ENCODE results near the gene TTC9B.

The TTC9B gene

DNA sequence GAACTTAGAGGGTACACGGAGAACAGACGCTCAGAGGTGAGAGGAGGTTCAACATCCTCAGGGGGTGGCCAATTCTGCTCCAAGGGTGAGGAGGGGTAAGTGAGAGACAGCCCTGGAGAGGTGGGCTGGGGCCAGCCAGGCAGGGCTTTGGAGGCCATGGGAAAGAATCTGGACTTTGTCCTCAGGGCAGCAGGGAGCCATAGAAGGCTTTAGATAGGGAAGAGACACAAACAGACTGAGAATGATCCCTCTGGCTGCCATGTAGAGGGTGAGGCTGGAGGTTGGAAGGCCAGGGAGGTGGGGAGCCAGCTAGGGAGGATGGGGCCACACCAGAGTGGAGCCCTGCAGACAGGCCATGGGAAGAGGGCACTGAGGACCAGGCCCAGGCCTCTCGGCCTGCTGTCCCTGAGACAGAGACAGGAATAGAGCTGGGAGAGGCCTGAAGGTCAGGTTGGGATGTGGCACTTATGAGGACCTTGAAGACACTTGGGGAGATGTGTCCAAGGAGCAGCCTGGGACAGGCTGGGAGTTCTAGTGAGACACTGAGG, 37.5 kb upstream of the TTC9B start:
- DNase-seq (ENCODE audit: low read depth in 2 of 2), result no peak
- no peak overlapping the region for H3K4me3 ChIP-seq (replicated peaks in 1 of 2; ENCODE audit: low read depth in 2 of 2, low read length in 2 of 2)
- TF ChIP-seq, protein P1, sequence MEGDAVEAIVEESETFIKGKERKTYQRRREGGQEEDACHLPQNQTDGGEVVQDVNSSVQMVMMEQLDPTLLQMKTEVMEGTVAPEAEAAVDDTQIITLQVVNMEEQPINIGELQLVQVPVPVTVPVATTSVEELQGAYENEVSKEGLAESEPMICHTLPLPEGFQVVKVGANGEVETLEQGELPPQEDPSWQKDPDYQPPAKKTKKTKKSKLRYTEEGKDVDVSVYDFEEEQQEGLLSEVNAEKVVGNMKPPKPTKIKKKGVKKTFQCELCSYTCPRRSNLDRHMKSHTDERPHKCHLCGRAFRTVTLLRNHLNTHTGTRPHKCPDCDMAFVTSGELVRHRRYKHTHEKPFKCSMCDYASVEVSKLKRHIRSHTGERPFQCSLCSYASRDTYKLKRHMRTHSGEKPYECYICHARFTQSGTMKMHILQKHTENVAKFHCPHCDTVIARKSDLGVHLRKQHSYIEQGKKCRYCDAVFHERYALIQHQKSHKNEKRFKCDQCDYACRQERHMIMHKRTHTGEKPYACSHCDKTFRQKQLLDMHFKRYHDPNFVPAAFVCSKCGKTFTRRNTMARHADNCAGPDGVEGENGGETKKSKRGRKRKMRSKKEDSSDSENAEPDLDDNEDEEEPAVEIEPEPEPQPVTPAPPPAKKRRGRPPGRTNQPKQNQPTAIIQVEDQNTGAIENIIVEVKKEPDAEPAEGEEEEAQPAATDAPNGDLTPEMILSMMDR (IDR thresholded peaks at IDR 0.05; ENCODE audit: low read depth, low read length), result no peak

DNA sequence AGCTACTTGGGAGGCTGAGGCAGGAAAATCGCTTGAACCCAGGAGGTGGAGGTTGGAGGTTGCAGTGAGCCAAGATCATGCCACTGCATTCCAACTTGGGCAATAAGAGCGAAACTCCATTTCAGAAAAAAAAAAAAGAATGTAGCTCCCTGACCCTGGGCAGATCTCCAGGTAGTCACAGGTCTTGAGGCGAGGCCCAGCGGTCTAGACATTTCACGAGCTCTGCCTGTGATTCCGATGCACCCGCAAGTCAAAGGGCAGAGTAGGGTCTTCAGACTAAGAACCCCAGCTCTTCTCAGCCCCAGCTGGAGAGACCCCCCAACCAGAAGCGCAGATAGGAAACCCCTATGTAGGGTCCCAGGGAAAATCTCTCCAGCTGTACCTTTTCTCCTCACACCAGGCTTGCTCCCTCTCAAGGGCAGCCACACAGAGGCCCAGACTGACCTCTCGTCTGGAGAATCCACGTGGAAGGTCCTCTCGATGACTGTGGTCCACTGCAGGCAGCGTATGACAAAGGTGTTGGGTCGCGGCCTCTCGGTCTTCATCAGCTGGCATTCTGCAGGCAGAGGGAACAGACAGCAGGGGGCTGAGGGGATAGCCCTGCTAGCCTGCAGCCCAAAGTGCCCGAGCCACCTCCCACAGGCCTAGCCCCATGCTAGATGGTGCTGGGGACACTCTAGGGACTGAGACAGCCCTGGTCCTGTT, 36.7 kb upstream of the TTC9B start:
- no peak overlapping the region for H3K4me3 ChIP-seq (replicated peaks in 1 of 2; ENCODE audit: low read depth in 2 of 2, low read length in 2 of 2)
- no peak for DNase-seq (ENCODE audit: low read depth in 2 of 2)
- TF ChIP-seq, protein P1 (IDR thresholded peaks at IDR 0.05; ENCODE audit: low read depth, low read length), result no peak

DNA sequence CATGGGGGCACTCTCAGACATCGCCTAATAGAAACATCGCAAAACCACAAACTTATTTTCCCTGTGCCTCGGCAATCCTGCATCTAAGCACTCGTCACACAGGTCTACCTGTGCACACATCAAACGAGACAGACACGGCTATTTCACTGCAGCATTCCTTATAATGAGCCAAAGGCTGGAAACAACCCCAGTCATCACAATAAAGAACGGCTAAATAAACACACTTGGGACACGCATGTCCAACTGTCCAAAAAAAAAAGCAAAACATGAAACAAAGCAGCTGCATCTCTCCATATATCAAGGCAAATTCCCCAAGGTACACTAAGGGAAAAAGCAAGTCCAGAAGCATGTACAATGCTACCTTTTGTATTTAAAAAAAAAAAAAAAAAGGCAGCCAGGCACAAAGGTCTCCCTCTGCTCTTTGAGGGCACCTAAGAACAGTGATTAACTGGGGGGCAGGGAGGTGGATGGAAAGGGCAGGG, 35.5 kb upstream of the TTC9B start:
- no peak for DNase-seq (ENCODE audit: low read depth in 2 of 2)
- TF ChIP-seq, protein P1 (IDR thresholded peaks at IDR 0.05; ENCODE audit: low read depth, low read length), result no peak
- no peak overlapping the region for H3K4me3 ChIP-seq (replicated peaks in 1 of 2; ENCODE audit: low read depth in 2 of 2, low read length in 2 of 2)

DNA sequence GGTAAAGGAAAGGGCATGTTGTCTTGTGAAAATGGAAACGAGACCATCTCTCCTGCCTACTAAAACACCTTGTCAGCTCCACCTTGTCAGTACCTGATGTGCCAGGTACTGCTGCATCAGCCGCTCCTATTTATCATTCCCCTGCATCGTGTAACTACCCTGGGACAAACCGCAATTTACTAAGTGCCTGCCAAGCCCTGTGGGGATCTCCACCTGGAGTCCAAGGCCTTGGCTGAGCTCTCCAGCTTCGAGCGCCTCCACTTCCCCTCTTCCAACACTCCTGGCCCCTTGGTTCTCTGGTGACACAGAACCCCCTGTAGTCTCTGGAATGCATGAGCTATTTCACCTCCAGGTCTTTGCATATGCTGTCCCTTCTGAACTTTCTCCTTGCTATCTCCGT, 34.2 kb upstream of the TTC9B start:
- DNase-seq (ENCODE audit: low read depth in 2 of 2), result no peak
- H3K4me3 ChIP-seq (replicated peaks in 1 of 2; ENCODE audit: low read depth in 2 of 2, low read length in 2 of 2), result no peak overlapping the region
- TF ChIP-seq, protein P1 (IDR thresholded peaks at IDR 0.05; ENCODE audit: low read depth, low read length), result no peak

DNA sequence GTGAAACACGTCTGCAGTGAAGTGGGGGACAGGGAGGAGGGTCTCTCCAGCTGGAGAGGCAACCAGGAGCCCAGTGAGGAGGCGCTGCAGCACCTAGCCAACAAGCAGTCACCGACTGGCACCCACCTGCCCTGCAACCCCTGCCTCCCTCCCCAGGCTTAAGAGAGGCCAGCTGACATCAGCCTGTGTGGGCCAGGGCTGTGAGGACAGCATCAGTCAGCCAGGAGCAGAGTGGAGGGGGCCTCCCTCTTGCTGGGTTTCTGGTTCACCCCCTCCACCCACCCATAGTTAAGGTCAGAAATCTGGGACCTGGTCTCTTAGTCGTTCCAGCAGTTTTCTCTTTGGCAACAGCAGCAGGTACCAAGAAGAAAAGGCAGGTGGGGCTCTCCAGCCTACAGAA, 33.8 kb upstream of the TTC9B start:
- TF ChIP-seq, protein P1 (IDR thresholded peaks at IDR 0.05; ENCODE audit: low read depth, low read length), result no peak
- no peak overlapping the region for H3K4me3 ChIP-seq (replicated peaks in 1 of 2; ENCODE audit: low read depth in 2 of 2, low read length in 2 of 2)

DNA sequence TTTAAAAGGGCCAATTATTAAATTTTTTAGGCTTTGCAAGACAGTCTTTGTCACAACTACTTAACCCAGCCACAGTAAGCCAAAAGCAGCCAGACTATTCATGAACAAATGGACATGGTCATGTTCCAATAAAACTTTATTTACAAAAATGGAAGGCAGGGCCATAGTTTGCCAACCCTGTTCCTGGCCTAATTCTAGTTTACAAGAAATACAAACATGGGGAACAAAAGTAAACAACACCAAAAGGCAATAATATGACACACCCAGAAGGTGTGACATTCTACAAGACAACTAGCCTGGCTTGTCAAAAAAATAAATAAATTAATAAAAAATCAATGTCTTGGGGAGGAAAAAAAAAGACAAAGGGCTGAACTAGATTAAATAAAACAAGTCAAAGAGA, 33.1 kb upstream of the TTC9B start:
- no peak for DNase-seq (ENCODE audit: low read depth in 2 of 2)
- no peak overlapping the region for H3K4me3 ChIP-seq (replicated peaks in 1 of 2; ENCODE audit: low read depth in 2 of 2, low read length in 2 of 2)
- TF ChIP-seq, protein P1 (IDR thresholded peaks at IDR 0.05; ENCODE audit: low read depth, low read length), result no peak

More for the DNA sequence above, 33.8 kb upstream of the TTC9B start:
- no peak for DNase-seq (ENCODE audit: low read depth in 2 of 2)

All from cardiac fibroblast (primary cell).